ENCODE measurements around the gene ATG9B.
A peak's percentile ranks its signal among the peaks of the same experiment; 100 is the strongest.
"Not testable (repeated sequence)": the region's sequence is repeated elsewhere in the genome, so short reads cannot be mapped to it uniquely, and the experiment has no call there.

Gene ATG9B

GRCh38 chr7:151011616-151012015 lies 12.7 kb downstream of the ATG9B start:
- H3K36me3 ChIP-seq (ENCODE audit: control insufficient read depth, insufficient read depth, low read length, severe bottlenecking); H3K27me3 ChIP-seq (replicated peaks; ENCODE audit: control insufficient read depth, insufficient read depth, low read length); H3K4me3 ChIP-seq (ENCODE audit: low read length); DNase-seq (ENCODE audit: low read depth); H3K9me3 ChIP-seq (ENCODE audit: control insufficient read depth, low read length); H3K9ac ChIP-seq (ENCODE audit: low read length): not testable (repeated sequence)
- peaks cover 19% of the 10 kb centered on the region for H3K4me1 ChIP-seq (ENCODE audit: control insufficient read depth, insufficient read depth, low read length)

GRCh38 chr7:151011097-151011409 lies 13.2 kb downstream of the ATG9B start:
- Histone ChIP-seq H3K4me1 (ENCODE audit: control insufficient read depth, insufficient read depth, low read length) (peaks cover 19% of the 10 kb centered on the region), H3K27me3 (replicated peaks; ENCODE audit: control insufficient read depth, insufficient read depth, low read length) (peaks cover 5% of the 10 kb centered on the region), H3K36me3 (ENCODE audit: control insufficient read depth, insufficient read depth, low read length, severe bottlenecking) (no peaks in the 10 kb centered on the region), H3K4me3 (ENCODE audit: low read length) (no peak overlapping the region), H3K9me3 (ENCODE audit: control insufficient read depth, low read length) (no peaks in the 10 kb centered on the region), H3K9ac (ENCODE audit: low read length) (no peak overlapping the region)
- DNase-seq (ENCODE audit: low read depth) = no peak

GRCh38 chr7:151010307-151011096 lies 13.8 kb downstream of the ATG9B start:
- Histone ChIP-seq H3K4me3 (ENCODE audit: low read length) (no peak overlapping the region), H3K27me3 (replicated peaks; ENCODE audit: control insufficient read depth, insufficient read depth, low read length) (peaks cover 8% of the 10 kb centered on the region), H3K4me1 (ENCODE audit: control insufficient read depth, insufficient read depth, low read length) (peaks cover 19% of the 10 kb centered on the region), H3K9me3 (ENCODE audit: control insufficient read depth, low read length) (no peaks in the 10 kb centered on the region), H3K36me3 (ENCODE audit: control insufficient read depth, insufficient read depth, low read length, severe bottlenecking) (no peaks in the 10 kb centered on the region), H3K9ac (ENCODE audit: low read length) (no peak overlapping the region)
- no peak for DNase-seq (ENCODE audit: low read depth)

- Histone ChIP-seq H3K9ac (ENCODE audit: low read length) (no peak overlapping the region), H3K36me3 (ENCODE audit: control insufficient read depth, insufficient read depth, low read length, severe bottlenecking) (no peaks in the 10 kb centered on the region), H3K27me3 (replicated peaks; ENCODE audit: control insufficient read depth, insufficient read depth, low read length) (peaks cover 12% of the 10 kb centered on the region), H3K4me3 (ENCODE audit: low read length) (no peak overlapping the region), H3K4me1 (ENCODE audit: control insufficient read depth, insufficient read depth, low read length) (peaks cover 19% of the 10 kb centered on the region), H3K9me3 (ENCODE audit: control insufficient read depth, low read length) (no peaks in the 10 kb centered on the region)
- DNase-seq (ENCODE audit: low read depth) = no peak
Observed at GRCh38 chr7:151010037-151010306, 14.3 kb downstream of the ATG9B start.

GRCh38 chr7:151009327-151010036 lies 14.8 kb downstream of the ATG9B start:
- DNase-seq (ENCODE audit: low read depth) = no peak
- peaks cover 19% of the 10 kb centered on the region for H3K4me1 ChIP-seq (ENCODE audit: control insufficient read depth, insufficient read depth, low read length)
- peaks cover 12% of the 10 kb centered on the region for H3K27me3 ChIP-seq (replicated peaks; ENCODE audit: control insufficient read depth, insufficient read depth, low read length)
- H3K9me3 ChIP-seq (ENCODE audit: control insufficient read depth, low read length) = no peaks in the 10 kb centered on the region
- no peak overlapping the region for H3K4me3 ChIP-seq (ENCODE audit: low read length)
- H3K9ac ChIP-seq (ENCODE audit: low read length) = no peak overlapping the region
- H3K36me3 ChIP-seq (ENCODE audit: control insufficient read depth, insufficient read depth, low read length, severe bottlenecking) = no peaks in the 10 kb centered on the region

- Histone ChIP-seq H3K4me3 (ENCODE audit: low read length) (peak overlapping the region; percentile 69), H3K9ac (ENCODE audit: low read length) (peak overlapping the region; percentile 63), H3K9me3 (ENCODE audit: control insufficient read depth, low read length) (no peaks in the 10 kb centered on the region), H3K36me3 (ENCODE audit: control insufficient read depth, insufficient read depth, low read length, severe bottlenecking) (no peaks in the 10 kb centered on the region), H3K27me3 (replicated peaks; ENCODE audit: control insufficient read depth, insufficient read depth, low read length) (peaks cover 13% of the 10 kb centered on the region), H3K4me1 (ENCODE audit: control insufficient read depth, insufficient read depth, low read length) (peaks cover 13% of the 10 kb centered on the region)
- DNase-seq (ENCODE audit: low read depth) = peak; percentile 41
Observed at GRCh38 chr7:151008511-151009323, 15.6 kb downstream of the ATG9B start.

GRCh38 chr7:151008143-151008510 lies 16.2 kb downstream of the ATG9B start:
- Histone ChIP-seq H3K4me3 (ENCODE audit: low read length) (peak overlapping the region; percentile 69), H3K4me1 (ENCODE audit: control insufficient read depth, insufficient read depth, low read length) (peaks cover 12% of the 10 kb centered on the region), H3K9me3 (ENCODE audit: control insufficient read depth, low read length) (no peaks in the 10 kb centered on the region), H3K36me3 (ENCODE audit: control insufficient read depth, insufficient read depth, low read length, severe bottlenecking) (no peaks in the 10 kb centered on the region), H3K9ac (ENCODE audit: low read length) (peak overlapping the region; percentile 63), H3K27me3 (replicated peaks; ENCODE audit: control insufficient read depth, insufficient read depth, low read length) (peaks cover 16% of the 10 kb centered on the region)
- DNase-seq (ENCODE audit: low read depth) = no peak

- DNase-seq (ENCODE audit: low read depth) = no peak
- Histone ChIP-seq H3K9ac (ENCODE audit: low read length) (no peak overlapping the region), H3K27me3 (replicated peaks; ENCODE audit: control insufficient read depth, insufficient read depth, low read length) (peaks cover 17% of the 10 kb centered on the region), H3K4me3 (ENCODE audit: low read length) (no peak overlapping the region), H3K4me1 (ENCODE audit: control insufficient read depth, insufficient read depth, low read length) (peaks cover 7% of the 10 kb centered on the region), H3K36me3 (ENCODE audit: control insufficient read depth, insufficient read depth, low read length, severe bottlenecking) (no peaks in the 10 kb centered on the region), H3K9me3 (ENCODE audit: control insufficient read depth, low read length) (no peaks in the 10 kb centered on the region)
Observed at GRCh38 chr7:151007469-151007898, 16.8 kb downstream of the ATG9B start.

GRCh38 chr7:151006590-151007300 lies 17.5 kb downstream of the ATG9B start:
- DNase-seq (ENCODE audit: low read depth) = no peak
- Histone ChIP-seq H3K4me1 (ENCODE audit: control insufficient read depth, insufficient read depth, low read length) (peaks cover 4% of the 10 kb centered on the region), H3K9me3 (ENCODE audit: control insufficient read depth, low read length) (no peaks in the 10 kb centered on the region), H3K36me3 (ENCODE audit: control insufficient read depth, insufficient read depth, low read length, severe bottlenecking) (no peaks in the 10 kb centered on the region), H3K4me3 (ENCODE audit: low read length) (no peak overlapping the region), H3K27me3 (replicated peaks; ENCODE audit: control insufficient read depth, insufficient read depth, low read length) (peaks cover 16% of the 10 kb centered on the region), H3K9ac (ENCODE audit: low read length) (no peak overlapping the region)

GRCh38 chr7:151005566-151005965 lies 18.7 kb downstream of the ATG9B start:
- Histone ChIP-seq H3K36me3 (ENCODE audit: control insufficient read depth, insufficient read depth, low read length, severe bottlenecking) (no peaks in the 10 kb centered on the region), H3K9me3 (ENCODE audit: control insufficient read depth, low read length) (no peaks in the 10 kb centered on the region), H3K27me3 (replicated peaks; ENCODE audit: control insufficient read depth, insufficient read depth, low read length) (peaks cover 23% of the 10 kb centered on the region), H3K9ac (ENCODE audit: low read length) (no peak overlapping the region), H3K4me3 (ENCODE audit: low read length) (no peak overlapping the region), H3K4me1 (ENCODE audit: control insufficient read depth, insufficient read depth, low read length) (no peaks in the 10 kb centered on the region)
- DNase-seq (ENCODE audit: low read depth) = no peak

GRCh38 chr7:151003572-151003971 lies 20.7 kb downstream of the ATG9B start:
- Histone ChIP-seq H3K9me3 (ENCODE audit: control insufficient read depth, low read length) (no peaks in the 10 kb centered on the region), H3K4me3 (ENCODE audit: low read length) (no peak overlapping the region), H3K9ac (ENCODE audit: low read length) (no peak overlapping the region), H3K36me3 (ENCODE audit: control insufficient read depth, insufficient read depth, low read length, severe bottlenecking) (no peaks in the 10 kb centered on the region), H3K4me1 (ENCODE audit: control insufficient read depth, insufficient read depth, low read length) (no peaks in the 10 kb centered on the region), H3K27me3 (replicated peaks; ENCODE audit: control insufficient read depth, insufficient read depth, low read length) (peaks cover 32% of the 10 kb centered on the region)
- no peak for DNase-seq (ENCODE audit: low read depth)

All from adipocyte (in vitro differentiated cells).